Endometrial microvascular endothelial cells (primary cell): Measurements from ENCODE around the gene PSMC1. TPM values are rescaled to one million over a fixed set of nuclear protein-coding genes. Genes with fewer than 3 reads are reported as not detected.

Source experiments
- in situ Hi-C: cut with HindIII; loops from 2 replicates; pipeline ENCODE4 v1.10.0; 2017; ENCODE audit warnings: low sequenced_read_pairs, low pct_unique_long_range_greater_than_20kb; ENCODE audit errors: inconsistent ontology term
- total RNA-seq: library from RNA; depleted of rRNA; stranded (reverse); fragments of >200 nt; gene quantifications from one replicate; pipeline ENCODE4 v1.2.3, GENCODE V29; 2015; ENCODE audit errors: inconsistent ontology term

PSMC1 gene
- total RNA-seq, 1 donor from 2014 or later, result 203 TPM

GRCh38 chr14:90274808-90275457 is 18.6 kb downstream of the PSMC1 start:
- in situ Hi-C loops, result no loop called here

- in situ Hi-C loops, result no loop called here
Measured at GRCh38 chr14:90275458-90275814, 19.1 kb downstream of the PSMC1 start.

- in situ Hi-C loops, result no loop called here
Measured at GRCh38 chr14:90275820-90276219, 19.5 kb downstream of the PSMC1 start.

- in situ Hi-C loops, result no loop called here
Measured at GRCh38 chr14:90276646-90277367, 20.5 kb downstream of the PSMC1 start.

- in situ Hi-C loops, result no loop called here
Measured at GRCh38 chr14:90277581-90278198, 21.3 kb downstream of the PSMC1 start.

- in situ Hi-C loops, result no loop called here
Measured at GRCh38 chr14:90278199-90279175, 22.1 kb downstream of the PSMC1 start.

GRCh38 chr14:90280096-90280495 is 23.7 kb downstream of the PSMC1 start:
- in situ Hi-C loops, result no loop called here

GRCh38 chr14:90281261-90281660 is 24.9 kb downstream of the PSMC1 start:
- in situ Hi-C loops, result no loop called here

GRCh38 chr14:90281756-90282155 is 25.4 kb downstream of the PSMC1 start:
- in situ Hi-C loops, result no loop called here

GRCh38 chr14:90287791-90288190 is 31.4 kb downstream of the PSMC1 start:
- in situ Hi-C loops, result no loop called here

- in situ Hi-C loops, result no loop called here
Measured at GRCh38 chr14:90288651-90289355, 32.5 kb downstream of the PSMC1 start.

- in situ Hi-C loops, result no loop called here
Measured at GRCh38 chr14:90290337-90291011, 34.1 kb downstream of the PSMC1 start.

- in situ Hi-C loops, result no loop called here
Measured at GRCh38 chr14:90291699-90292098, 35.3 kb downstream of the PSMC1 start.

- in situ Hi-C loops, result no loop called here
Measured at GRCh38 chr14:90293766-90294730, 37.7 kb downstream of the PSMC1 start.

- in situ Hi-C loops, result no loop called here
Measured at GRCh38 chr14:90294872-90295271, 38.5 kb downstream of the PSMC1 start.

GRCh38 chr14:90295870-90296516 is 39.6 kb downstream of the PSMC1 start:
- in situ Hi-C loops, result no loop called here

- in situ Hi-C loops, result no loop called here
Measured at GRCh38 chr14:90296641-90297040, 40.3 kb downstream of the PSMC1 start.
